A673 (cell line): Measurements from ENCODE around the gene CCDC149. TPM values are rescaled to one million over a fixed set of nuclear protein-coding genes. Genes with fewer than 3 reads are reported as not detected.

Source experiments
- BruUV-seq: library from RNA; stranded (reverse); fragments of 400-500 nt; replicated peaks from 2 replicates; lab custom pipeline; 2021; lab: Mats Ljungman, UMichigan
- CTCF ChIA-PET: fragments of 300-600 bp; sonication (Branson Sonifier 250); formaldehyde crosslinking; loops from one replicate; lab custom pipeline; 2022; ENCODE audit warnings: antibody characterized with exemption; lab: Charles Lee
- POLR2A ChIA-PET: fragments of 300-600 bp; sonication (Branson Sonifier 250); formaldehyde crosslinking; loops from one replicate; lab custom pipeline; 2022; ENCODE audit warnings: antibody characterized with exemption; ENCODE audit not compliant: low non-redundant PET; lab: Charles Lee
- DNase-seq: peaks from one replicate; pipeline ENCODE4 v3.0.0-alpha.2; 2015; ENCODE audit warnings: low spot score
- H3K27ac ChIP-seq: fragments of 200-600 bp; sonication (generic); 2 replicates; pipeline ENCODE4 v1.5.1; 2016; ENCODE audit warnings: mixed run types, low read depth, mild to moderate bottlenecking, mixed read lengths, antibody characterized with exemption, low read length; ENCODE audit not compliant: poor library complexity, severe bottlenecking
- H3K27me3 ChIP-seq: fragments of 200-600 bp; sonication (generic); replicated peaks from 2 replicates; pipeline ENCODE4 v1.6.1; 2017; ENCODE audit warnings: mixed run types, low read depth, mild to moderate bottlenecking, mixed read lengths, antibody characterized with exemption, low read length; ENCODE audit not compliant: insufficient read depth, poor library complexity
- H3K36me3 ChIP-seq: fragments of 200-600 bp; sonication (generic); 2 replicates; pipeline ENCODE4 v1.6.1; 2016; ENCODE audit warnings: mixed run types, mild to moderate bottlenecking, mixed read lengths, antibody characterized with exemption, low read length; ENCODE audit not compliant: insufficient read depth, poor library complexity, severe bottlenecking
- H3K4me1 ChIP-seq: fragments of 200-600 bp; sonication (generic); 2 replicates; pipeline ENCODE4 v1.6.1; 2017; ENCODE audit warnings: mixed run types, mild to moderate bottlenecking, mixed read lengths, antibody characterized with exemption, low read length; ENCODE audit not compliant: insufficient read depth, poor library complexity, severe bottlenecking
- H3K4me3 ChIP-seq: fragments of 200-600 bp; sonication (generic); 2 replicates; pipeline ENCODE4 v1.5.1; 2016; ENCODE audit warnings: low read depth, mixed run types, mild to moderate bottlenecking, mixed read lengths, low read length; ENCODE audit not compliant: poor library complexity, severe bottlenecking
- H3K9me3 ChIP-seq: fragments of 200-600 bp; sonication (generic); 2 replicates; pipeline ENCODE4 v1.6.1; 2016; ENCODE audit warnings: mixed run types, low read depth, mild to moderate bottlenecking, mixed read lengths, antibody characterized with exemption, low read length; ENCODE audit not compliant: poor library complexity, severe bottlenecking
- CTCF ChIP-seq: fragments of 300-800, 200-600 bp; sonication (generic); conservative IDR thresholded peaks from 2 replicates; pipeline ENCODE4 v1.5.1; 2017; ENCODE audit warnings: low read depth, mild to moderate bottlenecking, antibody characterized with exemption, low read length, moderate library complexity, mixed read lengths
- EZH2 ChIP-seq: fragments of 200-600 bp; sonication (generic); IDR thresholded peaks from 2 replicates; pipeline ENCODE4 v1.6.1; 2017; ENCODE audit warnings: borderline replicate concordance, low read depth, mild to moderate bottlenecking, mixed read lengths, antibody characterized with exemption, low read length; ENCODE audit not compliant: poor library complexity, severe bottlenecking
- intact Hi-C: fragments of 100-400 bp; cut with micrococcal nuclease; formaldehyde crosslinking; loops from one replicate; pipeline ENCODE4 v1.10.0; 2022; ENCODE audit not compliant: unreplicated experiment
- total RNA-seq: library from RNA; stranded (reverse); gene quantifications from 2 replicates; pipeline ENCODE4 v1.2.3, GENCODE V29; 2021

Gene CCDC149
- total RNA-seq, 1 experiment from 2014 or later, result 2.8 TPM

GRCh38 chr4:24887881-24888430 is 24.9 kb downstream of the CCDC149 start:
- H3K27me3 ChIP-seq, result no peaks in the 10 kb centered on the region
- H3K27ac ChIP-seq, result no peak overlapping the region
- no peaks in the 10 kb centered on the region for H3K9me3 ChIP-seq
- no peaks in the 10 kb centered on the region for H3K4me1 ChIP-seq
- H3K4me3 ChIP-seq, result no peak overlapping the region
- ChIA-PET POLR2A (no interaction called here), CTCF (no interaction called here)
- H3K36me3 ChIP-seq, result no peaks in the 10 kb centered on the region
- intact Hi-C loops, result no loop called here
- no peak for TF ChIP-seq CTCF
- no peak for DNase-seq
- no TSS peak for BruUV-seq

GRCh38 chr4:24886596-24886995 is 26.2 kb downstream of the CCDC149 start:
- CTCF ChIA-PET, result no interaction called here
- H3K9me3 ChIP-seq, result no peaks in the 10 kb centered on the region
- no peaks in the 10 kb centered on the region for H3K36me3 ChIP-seq
- no TSS peak for BruUV-seq
- no peak for DNase-seq
- POLR2A ChIA-PET, result no interaction called here
- TF ChIP-seq EZH2 (no peak), CTCF (no peak)
- no peak overlapping the region for H3K4me3 ChIP-seq
- no peaks in the 10 kb centered on the region for H3K4me1 ChIP-seq
- H3K27ac ChIP-seq, result no peak overlapping the region
- intact Hi-C loops, result no loop called here
- no peaks in the 10 kb centered on the region for H3K27me3 ChIP-seq

- BruUV-seq, result no TSS peak
- POLR2A ChIA-PET, result no interaction called here
- CTCF ChIA-PET, result no interaction called here
- Histone ChIP-seq H3K27ac (no peak overlapping the region), H3K4me1 (no peaks in the 10 kb centered on the region), H3K4me3 (no peak overlapping the region), H3K9me3 (no peaks in the 10 kb centered on the region), H3K27me3 (no peaks in the 10 kb centered on the region), H3K36me3 (no peaks in the 10 kb centered on the region)
- TF ChIP-seq CTCF (no peak), EZH2 (no peak)
- no peak for DNase-seq
- intact Hi-C loops, result no loop called here
Observed at GRCh38 chr4:24885342-24885741, 27.5 kb downstream of the CCDC149 start.
